HG03159 (cell line): ENCODE measurements around the gene NPHS1.

Experiments
- ATAC-seq: cut with Tn5 transposase; IDR thresholded peaks from one replicate; pipeline ENCODE4 v1.9.1; 2021; ENCODE audit warnings: mild to moderate bottlenecking, moderate library complexity; ENCODE audit not compliant: unreplicated experiment

Gene NPHS1

DNA sequence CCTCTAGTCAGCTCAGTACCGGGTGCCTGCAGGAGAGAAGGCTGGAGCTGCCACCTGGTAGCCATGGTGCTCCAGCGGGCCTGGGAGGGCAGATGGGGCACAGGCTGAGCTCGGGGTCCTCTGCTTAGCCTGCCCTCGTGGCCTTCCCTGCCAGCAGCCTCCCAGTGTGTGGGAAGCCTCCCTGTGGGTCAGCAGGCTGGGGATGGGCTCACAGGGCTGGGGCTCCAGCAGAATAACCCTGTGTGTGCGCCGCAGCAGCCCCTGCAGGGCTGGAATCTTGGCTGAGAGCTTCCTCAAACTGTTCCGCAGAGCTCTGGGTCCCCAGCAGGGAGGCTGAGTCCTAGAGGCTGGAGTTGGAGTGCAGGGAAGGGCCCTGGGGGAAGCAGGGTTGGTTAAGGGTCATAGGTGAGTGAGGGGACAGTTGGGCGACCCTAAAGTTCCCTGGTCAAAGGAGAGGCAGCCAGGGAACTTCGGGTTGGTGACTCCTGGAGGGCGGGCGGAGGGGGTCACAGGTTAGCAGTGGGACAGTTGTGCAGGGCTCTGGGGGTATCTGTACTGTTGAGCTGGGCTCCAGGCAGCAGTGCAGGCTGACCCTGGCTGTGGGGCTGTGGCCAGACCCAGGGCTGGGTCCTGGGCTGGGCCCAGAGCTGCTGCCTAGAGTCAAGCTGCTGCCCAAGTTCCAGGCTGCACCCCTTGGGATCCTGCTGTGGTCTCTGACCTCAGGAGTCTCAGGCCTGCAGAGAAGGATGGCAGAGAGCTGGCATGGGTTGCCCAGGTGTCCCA lies 62.9 kb downstream of the NPHS1 start:
- no peak for ATAC-seq

DNA sequence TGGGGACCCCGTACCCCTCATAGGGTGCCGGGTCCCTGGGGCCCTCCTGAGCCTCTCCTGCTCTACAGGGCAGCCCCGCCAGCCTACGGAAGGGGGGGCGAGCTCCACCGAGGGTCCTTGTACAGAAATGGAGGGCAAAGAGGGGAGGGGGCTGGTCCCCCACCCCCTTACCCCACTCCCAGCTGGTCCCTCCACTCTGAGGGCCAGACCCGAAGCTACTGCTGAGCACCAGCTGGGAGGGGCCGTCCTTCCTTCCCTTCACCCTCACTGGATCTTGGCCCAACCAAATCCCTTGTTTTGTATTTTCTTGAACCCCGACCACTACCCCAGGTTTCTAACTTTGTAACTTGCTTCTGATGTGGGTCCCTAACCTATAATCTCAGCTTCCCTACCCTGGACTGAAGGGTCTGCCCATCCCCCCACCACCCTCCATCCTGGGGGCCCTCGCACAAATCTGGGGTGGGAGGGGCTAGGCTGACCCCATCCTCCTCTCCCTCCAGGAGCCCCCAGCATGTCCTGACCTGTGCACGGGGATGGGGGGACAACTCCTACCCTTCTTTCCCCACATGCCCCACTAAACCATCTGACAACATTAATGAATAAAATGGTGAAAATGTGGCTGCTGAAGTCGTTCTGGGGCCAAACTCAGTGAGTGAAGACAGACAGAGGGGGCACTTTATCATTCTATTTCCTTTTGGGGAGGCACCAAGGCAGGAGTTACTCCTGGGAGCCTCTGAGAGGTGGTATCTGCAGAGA lies 63.9 kb downstream of the NPHS1 start:
- ATAC-seq: no peak

DNA sequence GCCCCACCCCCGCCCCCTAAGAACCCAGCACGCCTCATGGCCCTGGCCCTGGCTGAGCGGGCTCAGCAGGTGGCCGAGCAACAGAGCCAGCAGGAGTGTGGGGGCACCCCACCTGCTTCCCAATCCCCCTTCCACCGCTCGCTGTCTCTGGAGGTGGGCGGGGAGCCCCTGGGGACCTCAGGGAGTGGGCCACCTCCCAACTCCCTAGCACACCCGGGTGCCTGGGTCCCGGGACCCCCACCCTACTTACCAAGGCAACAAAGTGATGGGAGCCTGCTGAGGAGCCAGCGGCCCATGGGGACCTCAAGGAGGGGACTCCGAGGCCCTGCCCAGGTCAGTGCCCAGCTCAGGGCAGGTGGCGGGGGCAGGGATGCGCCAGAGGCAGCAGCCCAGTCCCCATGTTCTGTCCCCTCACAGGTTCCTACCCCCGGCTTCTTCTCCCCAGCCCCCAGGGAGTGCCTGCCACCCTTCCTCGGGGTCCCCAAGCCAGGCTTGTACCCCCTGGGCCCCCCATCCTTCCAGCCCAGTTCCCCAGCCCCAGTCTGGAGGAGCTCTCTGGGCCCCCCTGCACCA lies 65.0 kb downstream of the NPHS1 start:
- no peak for ATAC-seq

DNA sequence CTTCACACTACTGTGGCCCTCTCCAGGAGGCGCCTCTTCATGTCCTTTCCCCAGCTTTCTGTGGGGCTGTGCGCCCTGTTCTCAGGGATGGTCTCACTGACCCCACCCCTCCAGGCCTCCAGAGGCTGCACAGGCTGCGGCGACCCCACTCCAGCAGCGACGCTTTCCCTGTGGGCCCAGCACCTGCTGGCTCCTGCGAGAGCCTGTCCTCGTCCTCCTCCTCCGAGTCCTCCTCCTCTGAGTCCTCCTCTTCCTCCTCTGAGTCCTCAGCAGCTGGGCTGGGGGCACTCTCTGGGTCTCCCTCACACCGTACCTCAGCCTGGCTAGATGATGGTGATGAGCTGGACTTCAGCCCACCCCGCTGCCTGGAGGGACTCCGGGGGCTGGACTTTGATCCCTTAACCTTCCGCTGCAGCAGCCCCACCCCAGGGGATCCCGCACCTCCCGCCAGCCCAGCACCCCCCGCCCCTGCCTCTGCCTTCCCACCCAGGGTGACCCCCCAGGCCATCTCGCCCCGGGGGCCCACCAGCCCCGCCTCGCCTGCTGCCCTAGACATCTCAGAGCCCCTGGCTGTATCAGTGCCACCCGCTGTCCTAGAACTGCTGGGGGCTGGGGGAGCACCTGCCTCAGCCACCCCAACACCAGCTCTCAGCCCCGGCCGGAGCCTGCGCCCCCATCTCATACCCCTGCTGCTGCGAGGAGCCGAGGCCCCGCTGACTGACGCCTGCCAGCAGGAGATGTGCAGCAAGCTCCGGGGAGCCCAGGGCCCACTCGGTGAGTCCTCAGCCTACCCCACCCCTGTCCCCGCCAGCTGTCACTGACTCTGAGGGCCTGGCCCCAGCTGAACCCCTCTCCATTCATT lies 65.8 kb downstream of the NPHS1 start:
- ATAC-seq: no peak

DNA sequence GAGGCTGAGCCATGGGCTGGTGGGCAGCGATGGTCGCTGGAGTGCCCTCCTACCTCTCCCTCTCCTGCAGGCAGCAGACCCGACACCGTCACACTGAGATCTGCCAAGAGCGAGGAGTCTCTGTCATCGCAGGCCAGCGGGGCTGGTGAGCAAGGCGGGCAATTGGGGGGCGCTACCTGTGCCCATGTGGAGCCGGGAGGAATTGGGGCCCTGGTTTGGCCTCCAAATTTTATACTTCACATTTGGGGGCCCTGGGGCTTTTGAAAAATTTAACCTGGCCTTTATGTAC lies 67.0 kb downstream of the NPHS1 start:
- no peak for ATAC-seq

DNA sequence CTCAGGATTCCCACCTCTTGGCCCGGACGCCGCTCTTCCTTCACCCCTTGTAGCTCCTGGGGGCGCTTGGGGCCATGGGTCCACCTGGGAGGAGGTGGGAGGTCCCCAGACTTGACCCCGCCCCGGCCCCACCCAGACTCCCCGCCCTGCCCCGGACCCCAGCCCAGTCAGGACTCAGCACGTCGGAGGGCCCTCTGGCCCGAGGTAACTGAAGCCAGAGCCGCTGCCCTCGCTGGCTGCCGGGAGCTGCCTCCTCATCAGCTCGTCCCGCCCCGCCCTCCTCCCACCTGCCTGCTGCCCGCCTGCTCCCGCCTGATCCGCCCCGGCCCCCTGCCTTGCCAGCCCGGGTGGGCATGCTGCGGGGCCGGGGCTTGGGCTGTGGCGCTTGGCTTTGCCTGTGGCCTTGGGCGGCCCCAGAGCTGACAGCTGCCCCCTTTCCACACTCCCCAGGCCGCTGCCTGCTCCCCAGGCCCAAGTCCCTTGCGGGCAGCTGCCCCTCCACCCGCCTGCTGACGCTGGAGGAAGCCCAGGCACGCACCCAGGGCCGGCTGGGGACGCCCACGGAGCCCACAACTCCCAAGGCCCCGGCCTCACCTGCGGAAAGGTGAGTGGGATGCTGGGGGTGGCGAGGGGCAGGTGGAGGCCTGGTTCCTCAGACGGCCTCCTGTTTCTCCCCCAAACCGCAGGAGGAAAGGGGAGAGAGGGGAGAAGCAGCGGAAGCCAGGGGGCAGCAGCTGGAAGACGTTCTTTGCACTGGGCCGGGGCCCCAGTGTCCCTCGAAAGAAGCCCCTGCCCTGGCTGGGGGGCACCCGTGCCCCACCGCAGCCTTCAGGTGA lies 67.6 kb downstream of the NPHS1 start:
- no peak for ATAC-seq

DNA sequence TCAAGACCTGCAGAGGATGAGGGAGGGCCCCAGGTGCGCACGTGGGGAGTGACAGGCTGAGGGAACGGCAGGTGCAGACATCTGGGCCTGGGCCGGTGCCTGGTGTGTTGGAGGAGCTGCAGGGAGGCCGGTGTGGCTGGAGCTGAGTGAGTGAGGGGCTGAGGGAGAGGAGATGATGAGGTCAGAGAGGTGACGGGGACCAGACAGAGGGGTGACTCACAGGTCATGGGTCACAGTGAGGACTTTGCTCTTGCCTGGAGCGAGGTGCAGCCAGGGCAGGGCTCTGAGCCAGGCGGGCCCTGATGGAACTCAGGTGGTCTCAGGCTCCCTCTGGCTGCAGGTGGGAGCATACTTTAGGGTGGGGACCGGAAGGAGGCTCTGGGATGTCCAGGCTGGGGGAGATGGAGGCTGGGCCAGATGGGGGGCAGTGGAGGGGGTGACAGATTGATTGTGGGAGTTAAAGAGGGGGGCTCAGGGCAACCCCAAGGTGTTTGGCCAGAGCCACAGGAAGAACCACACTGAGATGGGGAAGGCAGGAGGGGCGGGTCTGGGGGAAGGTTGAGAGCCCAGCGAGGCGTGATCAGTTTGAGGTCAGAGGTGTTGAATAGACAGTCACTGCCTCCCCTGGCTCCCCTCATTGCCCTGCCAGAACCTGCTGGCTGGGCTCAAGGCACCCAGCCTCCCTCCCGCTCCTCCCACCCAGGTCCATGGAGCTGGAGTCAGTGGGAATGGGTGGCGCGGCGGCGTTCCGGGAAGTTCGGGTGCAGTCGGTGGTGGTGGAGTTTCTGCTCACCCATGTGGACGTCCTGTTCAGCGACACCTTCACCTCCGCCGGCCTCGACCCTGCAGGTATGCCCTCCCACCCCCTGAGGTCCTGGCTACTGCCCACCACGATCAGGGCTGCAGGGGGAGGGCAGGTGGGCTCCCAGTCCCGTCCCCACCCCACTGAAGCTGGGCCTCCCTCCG lies 68.6 kb downstream of the NPHS1 start:
- no peak for ATAC-seq

DNA sequence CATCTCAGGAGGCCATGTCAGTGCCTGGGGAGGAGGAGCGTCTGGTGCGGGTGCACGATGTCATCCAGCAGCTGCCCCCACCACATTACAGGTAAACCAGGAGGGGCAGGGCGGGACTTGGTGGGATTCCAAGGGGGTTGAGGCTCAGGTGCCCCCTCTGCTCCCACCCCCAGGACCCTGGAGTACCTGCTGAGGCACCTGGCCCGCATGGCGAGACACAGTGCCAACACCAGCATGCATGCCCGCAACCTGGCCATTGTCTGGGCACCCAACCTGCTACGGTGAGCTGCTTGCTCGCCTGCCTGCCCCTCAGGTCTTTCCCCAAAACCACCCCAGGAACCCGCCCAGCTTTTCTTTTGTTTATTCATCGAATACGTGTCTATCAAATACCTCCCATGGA lies 69.7 kb downstream of the NPHS1 start:
- no peak for ATAC-seq

DNA sequence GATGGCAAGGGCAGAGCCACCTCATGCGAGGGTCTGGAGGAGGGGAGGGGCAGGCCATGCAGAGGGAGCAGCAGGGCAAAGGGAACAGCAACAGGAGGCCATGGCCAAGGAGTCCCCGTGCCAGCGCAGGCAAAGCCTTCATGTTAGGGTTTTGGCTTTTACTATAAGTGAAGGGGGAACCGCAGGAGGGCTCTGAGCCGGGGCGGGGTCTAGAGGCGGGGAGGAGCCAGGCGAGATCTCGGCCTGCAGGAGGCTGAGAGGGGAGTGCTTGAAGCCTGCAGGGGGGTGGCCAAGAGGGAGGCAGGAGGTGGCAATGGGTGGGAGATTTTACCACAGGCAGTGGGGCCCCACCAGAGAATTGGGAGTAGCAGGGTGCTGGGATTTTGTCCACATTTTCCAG lies 70.7 kb downstream of the NPHS1 start:
- no peak for ATAC-seq

DNA sequence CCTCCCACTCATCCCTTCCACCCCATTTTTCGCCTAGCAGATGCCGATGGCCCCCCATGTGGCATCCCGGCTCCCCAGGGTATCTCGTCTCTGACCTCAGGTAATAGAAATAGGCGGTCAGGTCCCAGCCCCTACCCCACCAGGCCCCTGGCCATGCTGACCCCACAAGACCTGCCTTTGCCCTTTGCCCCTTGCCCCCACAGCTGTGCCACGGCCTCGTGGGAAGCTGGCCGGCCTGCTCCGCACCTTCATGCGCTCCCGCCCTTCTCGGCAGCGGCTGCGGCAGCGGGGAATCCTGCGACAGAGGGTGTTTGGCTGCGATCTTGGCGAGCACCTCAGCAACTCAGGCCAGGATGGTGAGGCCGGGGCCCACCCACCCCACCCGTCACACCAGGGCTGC lies 71.6 kb downstream of the NPHS1 start:
- ATAC-seq: no peak

DNA sequence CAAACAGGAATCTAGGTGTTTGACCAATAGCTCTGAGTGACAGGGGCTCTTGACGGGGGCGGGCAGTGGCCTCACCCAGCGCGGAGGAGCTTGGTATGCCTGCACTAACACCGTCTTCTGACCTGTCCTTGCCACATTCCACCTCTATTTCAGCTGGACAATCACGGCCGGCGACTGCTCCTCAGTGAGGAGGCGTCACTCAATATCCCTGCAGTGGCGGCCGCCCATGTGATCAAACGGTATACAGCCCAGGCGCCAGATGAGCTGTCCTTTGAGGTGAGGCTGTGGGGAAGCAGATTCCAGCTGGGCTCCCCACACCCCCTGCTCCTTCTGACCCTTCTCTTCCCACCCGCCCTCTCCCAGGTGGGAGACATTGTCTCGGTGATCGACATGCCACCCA lies 72.2 kb downstream of the NPHS1 start:
- ATAC-seq: no peak

DNA sequence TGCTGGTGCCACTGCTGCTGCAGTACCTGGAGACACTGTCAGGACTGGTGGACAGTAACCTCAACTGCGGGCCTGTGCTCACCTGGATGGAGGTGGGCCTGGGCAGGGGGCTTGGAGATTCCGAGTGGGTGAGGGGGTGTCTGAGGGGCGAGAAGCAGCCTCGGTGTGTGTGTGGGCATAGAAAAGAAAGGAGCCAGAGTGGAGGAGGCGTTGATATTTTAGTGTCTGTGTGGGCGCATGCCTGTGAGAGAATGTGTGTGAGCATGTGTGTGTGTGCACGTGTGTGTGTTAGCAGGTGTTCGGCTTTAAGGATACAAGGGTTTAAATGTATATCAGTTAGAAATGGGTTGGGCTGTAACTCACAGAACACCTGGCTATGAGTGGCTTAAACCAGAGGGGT lies 73.3 kb downstream of the NPHS1 start:
- no peak for ATAC-seq

DNA sequence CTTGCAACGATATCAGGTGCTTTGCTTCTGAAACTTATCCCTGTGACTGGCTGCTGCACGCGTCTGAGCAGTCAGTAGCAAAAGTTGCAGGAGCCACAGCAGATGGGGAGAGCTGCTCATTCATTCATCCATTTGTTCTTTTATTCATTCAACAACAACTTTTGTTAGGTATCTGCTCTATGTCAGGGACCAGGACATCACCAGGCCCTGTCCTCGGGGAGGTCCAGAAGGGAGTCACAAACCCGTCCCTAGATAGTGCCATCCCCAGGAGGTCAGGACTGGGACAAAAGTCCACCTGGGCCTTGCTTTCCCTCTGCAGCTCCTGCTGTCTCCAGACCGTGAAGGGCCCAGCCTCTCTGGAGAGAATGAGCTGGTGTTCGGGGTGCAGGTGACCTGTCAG lies 74.3 kb downstream of the NPHS1 start:
- ATAC-seq: no peak

DNA sequence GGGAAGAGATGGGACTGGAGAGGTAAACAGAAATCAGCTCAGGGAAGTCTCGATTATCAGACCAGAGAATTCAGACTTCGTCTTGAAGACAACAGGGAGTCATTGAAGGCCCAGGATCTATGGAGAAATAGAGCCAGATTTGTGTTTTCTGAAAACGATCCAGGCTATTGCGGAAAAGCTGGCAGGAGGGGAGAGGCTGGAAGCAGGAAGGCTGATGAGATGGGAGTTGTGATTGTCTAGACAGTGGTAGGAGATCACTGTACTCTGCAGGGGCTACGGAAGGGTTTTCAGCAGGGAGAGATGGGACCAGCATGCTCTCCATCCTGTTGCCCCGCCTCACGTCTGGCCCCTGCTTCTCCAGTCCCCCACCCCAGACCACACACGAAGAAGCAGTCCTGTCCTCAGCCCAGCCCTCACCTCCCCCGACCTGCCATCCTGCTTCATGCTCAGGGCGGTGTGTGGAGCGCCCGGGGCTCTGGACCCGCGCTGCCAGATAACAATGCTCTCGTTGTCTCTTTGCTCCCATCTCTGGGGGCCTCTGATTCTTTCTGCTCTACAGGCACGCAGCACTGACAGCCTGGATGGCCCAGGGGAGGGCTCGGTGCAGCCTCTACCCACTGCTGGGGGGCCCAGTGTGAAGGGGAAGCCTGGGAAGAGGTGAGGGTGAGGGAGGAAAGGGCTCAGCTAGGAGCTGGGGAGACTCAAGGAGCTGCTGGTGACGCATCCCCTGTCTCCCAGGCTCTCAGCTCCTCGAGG lies 75.0 kb downstream of the NPHS1 start:
- no peak for ATAC-seq

DNA sequence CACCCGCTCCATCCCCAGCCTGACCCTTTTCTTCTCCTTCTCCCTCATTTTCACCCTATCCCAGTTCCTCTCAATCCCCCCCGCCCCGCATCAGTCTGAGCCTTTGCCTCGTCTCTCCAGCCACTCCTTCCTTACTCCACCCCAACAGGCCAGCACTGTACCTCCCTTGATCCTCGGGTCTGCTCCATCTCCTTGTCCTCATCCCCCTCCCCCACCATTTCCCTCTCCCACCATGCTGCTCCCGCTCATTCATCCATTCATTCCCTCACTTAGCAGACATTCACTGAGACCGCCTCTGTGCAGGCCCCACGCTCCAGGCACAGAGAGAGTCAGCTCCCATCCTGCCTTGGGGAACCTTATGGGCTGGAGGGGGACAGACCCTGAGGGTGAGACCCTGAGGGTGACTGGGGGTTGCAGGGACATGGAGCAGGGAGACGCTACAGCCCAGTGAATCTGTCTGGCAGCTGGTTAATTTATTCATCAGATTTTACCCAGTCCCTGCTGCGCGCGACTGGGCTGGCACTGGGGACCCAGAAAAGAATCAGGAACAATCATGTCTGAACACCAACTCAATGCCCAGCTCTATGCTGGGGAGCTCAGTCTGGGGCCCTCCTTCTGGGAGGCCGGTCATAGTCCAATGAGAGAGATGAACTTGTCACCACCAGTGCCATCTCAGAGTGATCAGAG lies 76.1 kb downstream of the NPHS1 start:
- ATAC-seq: no peak
